T47D (cell line): ENCODE data around the gene CIPC.

Source experiments
- DNase-seq, 2 experiments: peaks; one replicate each; pipeline versions ENCODE4 v3.0.0 to v3.0.0-alpha.2; 2011 to 2012; ENCODE audit warnings: low read depth in 1 of 2, low spot score in 1 of 2
- JUND ChIP-seq: IDR thresholded peaks from 2 replicates; pipeline ENCODE4 v1.6.1; 2012; ENCODE audit warnings: low read depth
- in situ Hi-C: cut with HindIII; loops from 2 replicates; pipeline ENCODE4 v1.10.0; 2016; ENCODE audit warnings: low sequenced_read_pairs, low pct_unique_long_range_greater_than_20kb

The CIPC gene

GRCh38 chr14:77083082-77083481, 15.0 kb upstream of the CIPC start:
- DNase-seq: no peak
- TF ChIP-seq JUND: no peak
- in situ Hi-C loops: no loop called here

DNA sequence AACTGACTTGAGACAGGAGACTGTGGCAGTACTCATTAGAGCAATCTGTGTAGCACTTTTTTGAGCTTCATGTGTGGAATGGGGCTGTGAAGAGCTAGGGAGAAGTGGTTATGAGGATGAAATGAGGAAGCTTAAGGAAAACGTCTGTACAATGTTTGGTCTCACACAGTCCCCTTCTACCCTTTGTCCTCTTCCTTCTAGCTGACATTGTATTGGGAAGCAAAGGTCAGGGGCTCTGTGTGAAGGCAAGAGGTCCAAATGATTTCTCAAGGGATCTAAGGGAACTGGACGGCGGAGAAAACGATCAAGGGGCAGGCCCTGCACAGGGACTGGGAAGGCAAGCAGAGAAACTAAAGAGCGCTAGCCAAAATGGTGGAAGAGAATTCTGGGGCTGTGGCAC, 13.1 kb upstream of the CIPC start:
- no peak for DNase-seq
- in situ Hi-C loops: no loop called here
- TF ChIP-seq JUND: no peak

DNA sequence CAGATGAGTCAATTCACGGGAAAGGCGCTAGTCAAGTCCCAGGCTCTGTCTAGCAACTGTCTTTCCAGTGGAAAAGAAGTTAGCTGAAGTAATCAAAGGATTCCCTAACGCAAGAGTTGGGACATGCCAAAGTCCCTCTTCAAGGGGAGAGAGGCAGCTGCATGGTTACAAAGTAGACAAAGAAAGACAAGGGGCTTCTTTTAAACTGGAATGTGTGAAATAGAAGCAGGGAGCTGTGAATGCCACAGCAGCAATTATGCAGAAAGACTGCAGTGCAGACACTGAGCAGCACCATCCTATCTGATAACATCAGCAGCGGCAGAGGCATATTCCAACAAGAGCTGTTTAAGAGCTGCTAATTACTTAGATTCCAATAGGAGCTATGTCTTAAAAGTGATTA, 12.5 kb upstream of the CIPC start:
- in situ Hi-C loops: no loop called here
- DNase-seq: no peak
- TF ChIP-seq JUND: no peak

DNA sequence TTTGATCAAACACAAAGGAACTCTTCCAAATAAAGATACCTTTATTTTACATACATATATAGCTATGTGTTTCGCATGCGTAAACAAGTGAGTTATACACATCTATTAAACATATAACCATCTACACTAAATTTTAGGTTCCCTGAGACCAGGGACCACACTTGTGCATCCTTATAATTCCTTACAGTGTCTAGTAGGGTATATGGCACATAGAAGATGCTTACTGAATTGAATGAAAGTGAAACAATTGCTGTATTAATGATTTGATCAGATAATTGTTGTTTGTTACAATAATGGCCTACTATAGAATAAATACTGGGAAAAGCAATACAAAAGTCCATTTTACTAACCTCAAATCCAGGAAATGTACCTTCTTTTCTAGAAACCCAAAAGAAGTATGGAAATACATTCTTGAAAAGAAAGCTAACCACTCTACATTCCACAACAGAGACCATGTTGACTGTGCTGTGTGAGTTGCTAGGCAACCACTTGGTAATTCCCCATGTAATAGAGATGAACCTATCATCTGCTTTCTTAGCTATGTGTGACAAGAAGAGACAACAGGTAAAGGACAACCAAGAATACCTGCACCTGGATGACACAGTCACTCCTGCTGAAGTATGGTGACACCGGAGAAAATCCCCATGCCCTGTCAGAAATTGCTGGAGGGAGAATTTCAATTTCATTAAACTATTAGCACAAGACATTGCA, 11.9 kb upstream of the CIPC start:
- DNase-seq: peak in 1 of 2 experiments; percentile 85
- no peak for TF ChIP-seq JUND

GRCh38 chr14:77086951-77087350, 11.1 kb upstream of the CIPC start:
- in situ Hi-C loops: no loop called here

More for the DNA sequence above, 11.9 kb upstream of the CIPC start:
- in situ Hi-C loops: no loop called here

DNA sequence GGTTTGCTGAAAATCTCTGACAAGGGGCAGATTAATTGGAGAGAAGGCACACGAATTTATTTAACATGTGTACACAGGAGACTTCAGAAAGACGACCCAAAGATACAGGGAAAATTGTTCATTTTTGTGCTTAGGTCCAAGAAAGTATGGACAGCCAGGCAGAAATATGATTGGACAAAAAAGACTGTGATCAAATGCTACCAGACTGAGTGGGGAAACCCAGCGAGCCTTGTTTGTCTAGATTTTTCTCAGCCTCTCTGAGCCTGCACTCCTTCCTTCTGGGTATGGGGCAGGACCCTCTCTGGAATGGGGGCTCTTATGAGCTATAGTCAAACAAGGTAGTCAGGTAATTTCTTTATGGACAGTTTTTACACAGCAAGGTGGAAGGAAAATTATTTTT, 10.4 kb upstream of the CIPC start:
- in situ Hi-C loops: no loop called here
- TF ChIP-seq JUND: no peak
- no peak for DNase-seq

More at GRCh38 chr14:77086951-77087350, 11.1 kb upstream of the CIPC start:
- TF ChIP-seq JUND: no peak
- no peak for DNase-seq

DNA sequence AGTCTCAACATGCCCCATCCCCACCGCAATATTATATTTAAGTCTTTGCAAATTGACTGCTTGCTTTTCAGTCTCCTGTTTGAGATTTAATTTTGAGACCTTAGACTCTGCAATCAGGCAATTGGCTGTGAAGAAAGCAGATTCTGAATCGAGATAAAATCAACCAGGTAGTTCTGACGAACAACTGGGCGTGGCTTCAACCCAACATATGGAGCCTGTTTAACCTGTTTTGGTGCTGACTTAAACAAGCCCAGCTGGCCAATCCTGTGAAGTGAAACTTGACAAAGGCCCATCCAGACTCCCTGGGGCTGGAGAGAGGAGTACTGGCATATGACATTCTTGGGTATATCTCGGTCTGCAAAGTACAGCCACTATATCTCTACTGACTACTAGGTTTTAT, 9.8 kb upstream of the CIPC start:
- DNase-seq: peak; percentile 65 to 99
- peak; percentile 51 for TF ChIP-seq JUND
- in situ Hi-C loops: no loop called here

- in situ Hi-C loops: no loop called here
- no peak for TF ChIP-seq JUND
- DNase-seq: no peak
Measured at GRCh38 chr14:77088645-77089044, 9.4 kb upstream of the CIPC start.

DNA sequence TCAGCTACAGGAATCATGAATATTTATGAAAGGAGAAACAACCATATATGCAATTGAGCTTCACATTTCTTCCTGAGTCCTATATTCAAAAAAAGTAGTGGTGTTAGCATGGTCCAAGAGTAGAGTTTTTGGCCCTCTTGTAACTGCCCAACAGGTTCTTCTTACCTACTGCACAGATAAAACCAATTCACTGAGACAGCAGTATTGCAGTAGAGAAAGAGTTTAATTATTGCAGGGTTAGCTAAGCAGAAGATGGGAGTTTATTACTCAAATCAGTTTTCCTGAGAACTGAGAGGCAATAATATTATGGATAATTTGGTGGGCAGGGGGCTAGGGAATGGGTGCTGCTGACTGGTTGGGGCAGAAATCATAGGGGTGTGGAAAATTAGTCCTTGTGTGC, 6.5 kb upstream of the CIPC start:
- no peak for DNase-seq
- TF ChIP-seq JUND: no peak
- in situ Hi-C loops: no loop called here

- in situ Hi-C loops: no loop called here
- DNase-seq: no peak
- no peak for TF ChIP-seq JUND
Measured at GRCh38 chr14:77092676-77093075, 5.4 kb upstream of the CIPC start.

DNA sequence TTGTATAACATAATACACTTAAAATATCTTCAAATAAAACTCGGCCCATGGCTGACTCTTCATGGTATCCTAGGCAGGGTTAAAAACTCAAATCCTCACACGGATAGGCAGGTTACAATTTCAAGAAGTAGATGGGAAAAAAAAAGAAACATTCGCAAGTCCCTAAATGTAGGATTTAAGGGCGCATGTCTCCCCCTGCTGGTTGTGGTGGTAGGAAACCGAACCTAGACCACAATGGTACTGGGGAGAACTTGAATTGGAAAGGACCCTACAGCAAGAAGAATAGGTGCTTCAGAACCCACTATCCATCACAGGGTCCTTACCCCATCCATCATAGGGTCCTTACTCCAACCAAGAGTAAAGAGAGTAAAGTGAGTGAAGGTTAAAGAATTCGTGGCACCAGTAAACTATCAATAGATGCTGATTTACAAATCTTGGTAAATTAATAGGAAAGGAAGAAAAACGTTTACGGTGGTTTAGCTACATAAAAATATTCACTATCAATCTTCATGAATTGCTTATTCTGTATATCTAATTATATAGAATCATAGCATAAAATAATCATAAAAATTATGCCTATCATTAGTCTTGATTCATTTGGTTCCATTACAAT, 3.3 kb upstream of the CIPC start:
- DNase-seq: peak; percentile 43 to 90
- TF ChIP-seq JUND: no peak
- in situ Hi-C loops: no loop called here

DNA sequence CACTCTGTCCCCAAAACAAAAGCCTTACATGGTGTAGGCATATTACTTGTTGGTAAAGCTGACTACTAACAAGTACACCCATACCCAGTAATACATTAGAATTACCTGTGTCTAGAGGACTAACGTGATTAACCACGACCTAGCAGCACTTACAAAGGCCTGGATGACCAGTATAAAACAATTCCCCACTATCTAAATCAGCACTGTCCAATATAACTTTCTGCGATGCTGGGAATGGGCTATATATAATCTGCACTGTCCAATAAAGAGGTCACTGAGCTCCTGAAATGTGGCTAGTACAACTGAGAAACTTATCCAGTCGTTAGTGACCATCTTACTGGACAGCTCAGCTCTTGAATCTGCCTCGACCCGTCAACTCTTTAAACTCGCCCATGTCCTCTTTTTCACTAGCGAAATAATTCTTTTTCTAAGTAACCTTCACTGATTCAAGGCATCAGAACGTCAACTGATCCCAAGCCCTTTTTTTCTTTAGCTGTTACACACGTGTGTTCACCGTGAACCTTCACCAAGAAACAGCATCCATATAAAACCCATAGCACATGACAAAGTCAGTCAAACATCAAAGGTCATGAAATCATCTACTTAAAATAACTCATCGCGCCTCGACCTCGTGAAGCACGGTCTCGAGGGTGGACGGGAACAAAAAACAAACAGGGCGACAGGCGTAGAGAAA, 905 bp upstream of the CIPC start:
- in situ Hi-C loops: no loop called here
- no peak for TF ChIP-seq JUND
- DNase-seq: peak in 1 of 2 experiments; percentile 39
